GM15510 (cell line): ENCODE results near the gene LYRM1.

Experiments
- POLR2A ChIP-seq: IDR thresholded peaks from 3 replicates; pipeline ENCODE4 v1.6.1; 2011; ENCODE audit warnings: borderline replicate concordance; ENCODE audit not compliant: insufficient read length; ENCODE audit errors: extremely low read depth

The LYRM1 gene

GRCh38 chr16:20867585-20867984, 33.0 kb upstream of the LYRM1 start:
- TF ChIP-seq POLR2A: no peak

DNA sequence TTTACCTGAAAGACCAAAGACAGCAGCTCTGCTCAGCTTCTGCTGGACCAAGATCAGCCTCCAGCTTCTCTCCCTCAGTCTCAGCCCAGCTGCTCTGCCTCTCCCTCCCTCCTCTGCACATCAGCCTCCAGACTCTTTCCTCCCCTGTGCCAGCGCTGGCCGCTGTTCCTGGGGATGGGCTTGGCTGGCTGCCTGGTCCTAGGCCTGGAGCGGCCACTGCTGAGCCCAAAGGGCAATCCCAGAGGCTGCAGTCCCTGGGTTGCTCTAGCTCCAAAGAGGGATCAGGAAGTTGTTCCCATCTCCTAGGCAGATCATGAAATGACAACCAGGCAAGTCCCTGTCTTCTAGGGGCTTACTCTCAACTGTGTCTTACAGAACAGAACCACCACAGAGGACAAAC, 31.7 kb upstream of the LYRM1 start:
- no peak for TF ChIP-seq POLR2A

DNA sequence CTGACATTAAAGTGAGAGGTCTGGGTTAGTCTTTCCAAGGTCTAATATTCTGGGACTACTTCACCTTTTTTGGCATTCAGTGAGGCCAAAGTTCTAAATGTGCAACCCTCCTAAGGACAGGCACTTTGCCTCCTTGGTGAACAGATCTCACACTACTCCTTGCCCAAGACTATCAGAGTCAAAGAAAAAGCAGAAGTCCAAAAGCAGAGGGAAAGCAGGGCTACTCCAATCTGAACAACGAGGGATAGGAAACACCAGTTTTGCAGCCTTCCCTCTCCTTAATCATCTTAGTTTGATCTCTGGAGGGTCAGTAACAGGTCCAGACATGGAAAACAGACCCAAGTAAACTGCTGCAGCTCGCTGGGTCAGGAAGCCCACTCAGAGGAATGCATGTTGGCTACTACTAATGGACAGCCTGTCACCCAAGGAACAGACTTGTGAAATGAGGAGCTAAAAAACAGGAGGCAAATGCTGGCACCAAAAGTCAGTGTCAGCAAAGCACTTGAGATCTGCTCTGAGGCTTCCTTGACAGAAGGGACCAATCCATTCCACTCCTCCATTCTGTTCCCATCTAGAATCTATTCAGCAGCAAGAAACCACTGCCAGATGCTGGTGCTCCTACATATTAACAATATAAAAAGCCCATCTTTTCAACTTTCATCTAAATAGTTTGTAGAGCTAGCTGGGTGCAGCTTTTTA, 30.3 kb upstream of the LYRM1 start:
- TF ChIP-seq POLR2A: no peak

- no peak for TF ChIP-seq POLR2A
These were observed 29.3 kb upstream of the LYRM1 start for GRCh38 chr16:20871258-20871657.

DNA sequence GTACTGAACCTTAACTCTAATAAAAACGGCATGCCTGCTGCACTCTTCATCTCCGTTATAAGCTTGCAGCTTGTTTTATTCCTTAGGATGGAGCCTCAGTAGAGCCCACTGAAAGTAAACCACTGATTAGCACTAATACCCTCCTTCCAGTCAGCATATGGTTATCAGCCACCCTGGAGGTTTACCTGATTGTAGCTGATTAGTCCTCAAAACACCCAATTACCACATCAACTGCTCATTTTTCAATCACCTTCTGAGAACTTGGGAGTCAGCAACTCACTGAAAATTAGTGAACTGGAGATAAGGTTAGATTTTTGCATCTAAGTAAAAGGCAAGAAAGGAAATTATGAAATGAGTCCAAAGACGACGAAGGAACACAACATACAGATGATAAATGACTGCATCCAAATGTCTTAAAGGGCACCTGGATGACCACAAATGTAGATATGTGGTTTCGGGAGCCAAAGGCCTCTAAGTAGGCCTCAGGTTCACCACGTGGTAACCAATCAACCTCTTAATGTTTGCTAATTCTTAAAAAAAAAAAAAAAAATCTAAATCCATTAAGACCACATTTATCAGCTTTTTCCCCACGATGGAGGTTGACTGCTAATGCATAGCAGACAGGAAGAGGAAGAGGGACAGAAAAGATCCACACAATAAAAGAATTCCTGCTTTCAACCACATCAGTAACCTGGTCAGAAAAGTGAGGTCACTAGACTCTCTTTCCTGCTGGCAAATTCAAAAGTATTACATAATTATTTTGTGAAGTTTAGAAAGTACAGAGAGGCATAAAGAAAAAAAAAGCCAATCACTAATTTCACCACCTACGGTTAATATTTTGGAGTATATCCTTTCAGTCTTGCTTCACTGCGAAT, 28.4 kb upstream of the LYRM1 start:
- no peak for TF ChIP-seq POLR2A

DNA sequence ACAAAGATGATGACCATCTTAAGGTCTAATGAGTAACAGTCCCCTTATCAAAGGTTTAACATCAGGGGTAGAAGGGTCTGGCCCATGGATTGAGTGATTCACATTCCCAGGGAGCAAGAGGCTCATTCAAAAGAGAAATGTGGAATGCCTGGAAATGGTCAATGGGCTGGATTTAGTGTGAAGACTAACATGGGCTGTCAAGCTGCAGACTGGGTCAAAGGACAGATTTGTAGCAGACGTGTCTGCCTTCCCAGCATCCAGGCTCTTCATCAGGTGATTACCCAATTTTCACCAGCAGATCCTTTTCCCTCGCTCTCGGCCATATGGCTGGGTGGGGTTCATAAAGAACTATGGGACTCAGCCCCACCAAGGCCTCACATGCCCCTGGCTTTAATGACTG, 27.2 kb upstream of the LYRM1 start:
- no peak for TF ChIP-seq POLR2A

- no peak for TF ChIP-seq POLR2A
These were observed 26.4 kb upstream of the LYRM1 start for GRCh38 chr16:20874088-20874581.

- no peak for TF ChIP-seq POLR2A
These were observed 25.3 kb upstream of the LYRM1 start for GRCh38 chr16:20875355-20875650.

DNA sequence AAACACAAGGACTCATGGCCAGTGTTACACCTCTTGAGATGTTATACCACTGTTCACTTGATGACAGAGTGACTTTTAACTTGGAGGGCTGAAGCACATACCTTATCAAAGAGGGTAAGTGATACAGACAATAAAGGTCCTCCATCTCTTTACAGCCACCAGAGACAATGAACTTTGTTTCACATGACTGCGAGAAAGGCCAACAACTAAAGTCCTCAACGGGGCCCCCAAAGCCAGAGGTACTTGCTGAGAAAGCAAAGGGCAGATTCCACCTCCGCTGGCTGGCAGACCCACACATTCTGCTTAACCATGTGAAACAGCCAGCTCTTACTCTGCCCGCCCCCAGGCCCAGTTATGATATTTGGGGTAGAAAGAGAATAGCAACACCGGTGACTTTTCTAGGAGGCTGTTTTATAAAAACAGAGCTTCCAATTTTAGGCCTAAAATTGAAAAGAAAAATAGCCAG, 21.9 kb upstream of the LYRM1 start:
- no peak for TF ChIP-seq POLR2A

- no peak for TF ChIP-seq POLR2A
These were observed 21.2 kb upstream of the LYRM1 start for GRCh38 chr16:20879175-20880040.

- no peak for TF ChIP-seq POLR2A
These were observed 19.6 kb upstream of the LYRM1 start for GRCh38 chr16:20880867-20881502.

GRCh38 chr16:20881503-20881878, 19.1 kb upstream of the LYRM1 start:
- TF ChIP-seq POLR2A: no peak

- no peak for TF ChIP-seq POLR2A
These were observed 16.9 kb upstream of the LYRM1 start for GRCh38 chr16:20883554-20884239.

GRCh38 chr16:20884240-20884556, 16.4 kb upstream of the LYRM1 start:
- TF ChIP-seq POLR2A: no peak

DNA sequence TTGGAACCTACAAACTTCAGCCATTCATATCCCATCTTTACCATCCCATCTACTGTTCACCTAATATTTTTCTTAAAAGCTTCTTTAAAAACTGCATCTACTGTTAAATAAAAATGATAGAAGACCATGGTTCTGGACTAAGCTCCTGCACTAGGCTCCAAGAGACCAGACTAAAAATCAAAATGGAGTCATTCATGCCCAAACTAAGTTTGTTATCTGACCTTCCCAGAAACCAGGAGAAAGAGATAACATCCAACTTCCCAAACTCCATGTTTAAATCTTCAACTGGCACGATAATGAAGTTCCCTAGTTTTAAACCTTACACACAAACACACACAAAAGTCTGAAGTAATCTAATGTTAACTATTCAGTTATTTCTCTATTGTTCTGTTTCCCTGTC, 14.3 kb upstream of the LYRM1 start:
- no peak for TF ChIP-seq POLR2A

DNA sequence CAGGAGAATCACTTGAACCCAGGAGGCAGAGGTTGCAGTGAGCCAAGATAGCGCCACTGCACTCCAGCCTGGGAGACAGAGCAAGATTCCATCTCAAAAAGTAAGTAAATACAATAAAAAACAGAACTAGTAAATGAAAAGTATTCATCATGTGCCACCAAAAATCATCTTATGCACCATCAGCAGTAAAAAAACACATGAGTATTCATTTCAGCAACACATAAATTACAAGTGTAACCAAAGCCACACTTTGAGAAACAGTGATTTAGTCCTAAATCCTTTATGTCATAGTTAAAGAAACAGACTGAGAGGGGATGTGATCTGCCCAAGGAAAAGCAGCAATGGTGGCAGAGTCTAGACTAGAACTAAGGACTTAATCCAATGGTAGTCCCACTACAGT, 13.4 kb upstream of the LYRM1 start:
- no peak for TF ChIP-seq POLR2A
